ENCODE results near the gene CCNY. TPM values are rescaled to one million over a fixed set of nuclear protein-coding genes. Genes with fewer than 3 reads are reported as not detected.

The CCNY gene
- total and polyA plus RNA-seq, 9 donors: 28.3 to 87.0 (median 60.9) TPM

GRCh38 chr10:35390843-35391152 is 54.5 kb downstream of the CCNY start:
- H3K36me3 ChIP-seq: no peaks in the 10 kb centered on the region
- H3K4me1 ChIP-seq (ENCODE audit: insufficient read depth): peaks cover 25% of the 10 kb centered on the region
- intact Hi-C loops (cut with DNase I): no loop called here
- WGBS, 3 donors: 81 to 92% (median 90%) methylated on average over 2 of the region's 2 CpGs
- no peaks in the 10 kb centered on the region for H3K9me3 ChIP-seq
- H3K27ac ChIP-seq: no peak overlapping the region
- TF ChIP-seq CTCF (IDR thresholded peaks at IDR 0.05) (no peak), POLR2A (IDR thresholded peaks at IDR 0.05) (no peak), EP300 (IDR thresholded peaks at IDR 0.05) (no peak)
- H3K4me3 ChIP-seq: no peak overlapping the region
- no peak for DNase-seq
- H3K27me3 ChIP-seq: no peaks in the 10 kb centered on the region

GRCh38 chr10:35391153-35391953 is 55.0 kb downstream of the CCNY start:
- Histone ChIP-seq H3K36me3 (no peaks in the 10 kb centered on the region), H3K27me3 (no peaks in the 10 kb centered on the region), H3K27ac (no peak overlapping the region), H3K4me1 (ENCODE audit: insufficient read depth) (peaks cover 28% of the 10 kb centered on the region), H3K9me3 (no peaks in the 10 kb centered on the region), H3K4me3 (no peak overlapping the region)
- TF ChIP-seq EP300 (IDR thresholded peaks at IDR 0.05) (no peak), POLR2A (IDR thresholded peaks at IDR 0.05) (no peak), CTCF (IDR thresholded peaks at IDR 0.05) (no peak)
- 95 to 96% (median 95%) methylated on average over 9 of the region's 9 CpGs for WGBS, 3 donors
- intact Hi-C loops (cut with DNase I): no loop called here
- no peak for DNase-seq

GRCh38 chr10:35391954-35392262 is 55.6 kb downstream of the CCNY start:
- intact Hi-C loops (cut with DNase I): no loop called here
- Histone ChIP-seq H3K4me1 (ENCODE audit: insufficient read depth) (peaks cover 30% of the 10 kb centered on the region), H3K36me3 (no peaks in the 10 kb centered on the region), H3K9me3 (no peaks in the 10 kb centered on the region), H3K4me3 (no peak overlapping the region), H3K27ac (no peak overlapping the region), H3K27me3 (no peaks in the 10 kb centered on the region)
- no peak for TF ChIP-seq CTCF (IDR thresholded peaks at IDR 0.05)
- TF ChIP-seq POLR2A (IDR thresholded peaks at IDR 0.05): no peak
- no peak for TF ChIP-seq EP300 (IDR thresholded peaks at IDR 0.05)
- 98 to 99% (median 99%) methylated on average over 2 of the region's 2 CpGs for WGBS, 3 donors
- DNase-seq: no peak

GRCh38 chr10:35392482-35393228 is 56.3 kb downstream of the CCNY start:
- no peaks in the 10 kb centered on the region for H3K27me3 ChIP-seq
- no peak for DNase-seq
- H3K27ac ChIP-seq: no peak overlapping the region
- H3K4me3 ChIP-seq: no peak overlapping the region
- intact Hi-C loops (cut with DNase I): no loop called here
- TF ChIP-seq EP300 (IDR thresholded peaks at IDR 0.05): no peak
- no peak for TF ChIP-seq POLR2A (IDR thresholded peaks at IDR 0.05)
- WGBS, 3 donors: 89 to 91% (median 90%) methylated on average over 8 of the region's 8 CpGs
- H3K36me3 ChIP-seq: no peaks in the 10 kb centered on the region
- no peaks in the 10 kb centered on the region for H3K9me3 ChIP-seq
- peaks cover 32% of the 10 kb centered on the region for H3K4me1 ChIP-seq (ENCODE audit: insufficient read depth)

GRCh38 chr10:35394411-35394851 is 58.1 kb downstream of the CCNY start:
- Histone ChIP-seq H3K27me3 (no peaks in the 10 kb centered on the region), H3K9me3 (no peaks in the 10 kb centered on the region), H3K36me3 (no peaks in the 10 kb centered on the region), H3K4me3 (no peak overlapping the region), H3K27ac (no peak overlapping the region), H3K4me1 (ENCODE audit: insufficient read depth) (peaks cover 42% of the 10 kb centered on the region)
- WGBS, 3 donors: 53 to 76% (median 65%) methylated on average over 6 of the region's 6 CpGs
- TF ChIP-seq POLR2A (IDR thresholded peaks at IDR 0.05): no peak
- no peak for TF ChIP-seq CTCF (IDR thresholded peaks at IDR 0.05)
- TF ChIP-seq EP300 (IDR thresholded peaks at IDR 0.05): no peak
- intact Hi-C loops (cut with DNase I): no loop called here
- no peak for DNase-seq
